GM21423 (cell line): ENCODE results near the gene C14orf180.
"Not testable (repeated sequence)": the region's sequence is repeated elsewhere in the genome, so short reads cannot be mapped to it uniquely, and the experiment has no call there.

ENCODE experiments used
- ATAC-seq: cut with Tn5 transposase; IDR thresholded peaks from one replicate; pipeline ENCODE4 v1.9.1; 2021; ENCODE audit warnings: mild to moderate bottlenecking, moderate library complexity; ENCODE audit not compliant: unreplicated experiment

C14orf180 gene

GRCh38 chr14:104576970-104577332, 2.6 kb upstream of the C14orf180 start:
- ATAC-seq = no peak

DNA sequence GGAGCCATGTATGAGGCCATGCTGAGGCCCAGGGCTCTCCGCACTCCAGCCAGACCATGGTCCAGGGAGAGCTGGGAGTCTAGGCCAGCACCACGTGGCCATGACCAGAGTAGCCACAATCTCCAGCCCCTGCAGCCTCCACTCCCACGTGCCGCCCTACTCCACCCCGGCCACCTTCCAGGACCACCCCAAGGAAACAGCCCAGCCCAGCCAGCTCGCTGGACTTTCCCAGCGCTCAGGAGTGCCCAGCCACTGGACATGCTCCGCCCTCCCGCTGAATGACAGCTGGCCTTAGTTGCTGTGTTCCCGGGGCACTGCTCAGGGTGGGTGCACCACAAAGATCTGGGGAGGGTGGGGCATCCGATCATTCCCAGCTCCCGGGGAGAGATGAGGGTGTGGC, 2.1 kb upstream of the C14orf180 start:
- ATAC-seq = no peak

DNA sequence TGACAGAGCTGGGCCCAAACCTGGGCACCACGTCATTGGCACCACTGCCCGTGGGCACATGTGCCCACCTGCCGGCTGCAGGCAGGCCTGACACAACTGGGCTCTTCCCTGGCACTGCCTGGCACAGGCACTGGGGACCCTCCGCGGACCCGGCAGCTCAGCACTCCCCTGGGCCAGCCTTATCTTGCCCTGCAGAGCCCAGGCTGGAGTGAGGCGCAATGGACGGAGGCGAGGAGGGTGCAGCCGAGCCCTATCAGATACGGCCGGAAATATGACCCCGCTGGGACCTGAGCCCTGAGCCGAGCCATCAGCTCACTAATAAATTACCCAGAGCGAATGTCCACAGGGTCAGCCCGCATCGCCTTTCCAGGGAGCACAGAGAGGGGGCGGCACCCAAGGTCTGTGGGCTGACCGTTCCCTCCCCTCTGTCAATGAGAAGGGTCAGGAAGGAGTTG, 1.7 kb upstream of the C14orf180 start:
- no peak for ATAC-seq

DNA sequence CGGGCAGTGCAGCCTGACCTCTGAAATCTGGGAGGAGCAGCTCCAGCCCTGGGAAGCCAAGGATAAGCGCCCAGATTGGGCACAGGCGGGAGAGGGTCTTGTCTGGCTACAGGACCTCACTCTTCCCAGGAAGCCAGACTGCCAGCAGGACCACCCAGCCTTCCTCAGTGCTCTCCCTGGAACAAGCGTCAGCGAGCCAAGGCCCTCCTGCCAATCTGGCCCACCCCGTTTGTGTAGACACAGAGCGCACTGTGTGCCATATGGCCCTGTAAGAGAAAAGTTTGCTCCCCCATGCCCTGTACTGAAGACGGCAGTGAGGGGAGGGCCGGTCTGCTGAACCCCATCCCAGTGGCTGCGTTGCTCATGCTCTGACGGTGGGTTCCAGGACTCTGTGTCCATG, 1.2 kb upstream of the C14orf180 start:
- no peak for ATAC-seq

DNA sequence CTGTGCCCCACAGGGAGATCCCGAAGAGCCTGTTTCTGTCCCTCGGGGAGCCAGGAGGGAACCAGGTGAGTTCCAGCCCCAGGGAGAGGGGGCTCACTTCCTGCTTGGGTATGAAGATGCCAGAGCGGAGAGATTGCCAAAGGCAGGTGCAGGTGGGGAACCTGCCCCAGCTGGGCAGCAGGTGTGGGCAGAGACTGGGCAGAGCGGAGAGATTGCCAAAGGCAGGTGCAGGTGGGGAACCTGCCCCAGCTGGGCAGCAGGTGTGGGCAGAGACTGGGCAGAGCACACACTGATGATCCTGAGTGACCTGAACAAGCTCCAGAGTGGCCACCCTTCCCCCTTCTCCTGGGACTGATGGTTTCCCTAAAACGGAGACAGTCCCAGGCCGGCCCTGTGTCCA, 375 bp downstream of the C14orf180 start:
- ATAC-seq = not testable (repeated sequence)

DNA sequence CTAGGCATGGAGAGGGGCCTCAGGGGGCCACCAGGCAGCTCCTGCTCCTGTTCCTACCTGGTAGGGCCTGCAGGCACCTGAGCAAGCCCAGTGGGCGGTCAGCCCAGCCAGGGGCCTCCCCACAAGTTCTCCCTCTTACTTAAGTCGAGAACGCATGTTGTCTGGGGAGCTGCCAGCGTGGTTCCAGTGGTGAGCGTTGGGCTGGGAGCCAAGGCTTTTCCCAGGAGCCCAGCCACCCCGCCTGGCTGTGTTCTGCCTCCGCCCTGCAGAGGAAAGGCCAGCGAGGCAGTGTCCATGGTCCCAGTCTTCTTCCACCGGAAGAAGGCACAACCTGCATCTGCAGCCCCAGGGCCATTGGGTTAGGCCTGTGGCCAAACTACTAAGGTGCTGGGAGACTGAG, 1.4 kb downstream of the C14orf180 start:
- no peak for ATAC-seq

DNA sequence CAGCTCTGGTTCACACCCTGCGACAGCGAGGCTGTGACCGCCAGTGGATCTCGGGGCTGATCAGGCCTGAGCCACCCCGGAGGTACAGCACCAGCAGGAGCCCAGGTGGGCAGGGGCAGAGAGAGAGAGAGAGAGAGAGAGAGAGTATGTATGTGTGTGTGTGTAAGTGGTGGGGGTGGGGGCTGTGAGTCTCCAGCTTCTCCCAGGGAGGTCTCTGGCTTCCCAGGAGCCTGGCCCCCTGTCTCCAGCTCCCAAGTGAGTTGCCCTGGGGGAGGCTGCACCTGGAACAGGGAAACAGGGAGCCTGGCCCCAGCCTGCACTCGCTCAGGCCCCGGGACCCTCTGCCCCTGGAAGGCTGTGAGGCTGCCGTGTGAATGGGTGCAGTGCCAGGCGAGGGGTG, 2.0 kb downstream of the C14orf180 start:
- no peak for ATAC-seq

DNA sequence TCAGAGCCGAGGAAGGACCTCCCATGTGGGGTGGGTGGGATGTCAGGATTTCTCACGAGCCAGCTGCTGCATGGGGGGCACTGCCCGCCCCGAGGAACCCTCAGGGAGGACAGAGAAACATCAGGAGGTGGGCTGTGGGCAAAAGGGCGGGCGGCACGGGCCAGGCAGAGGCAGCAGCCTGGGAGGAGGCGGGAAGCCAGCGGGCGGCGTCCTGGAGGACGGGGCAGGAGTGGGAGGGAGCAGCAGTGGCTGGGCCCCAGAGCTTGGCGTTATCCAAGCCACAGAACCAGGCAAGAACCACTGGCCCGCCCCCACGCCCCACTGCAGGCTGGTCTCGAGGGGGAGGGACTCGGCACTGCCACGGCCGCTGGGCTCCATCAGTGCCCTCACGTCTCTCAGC, 2.4 kb downstream of the C14orf180 start:
- ATAC-seq = no peak

GRCh38 chr14:104582662-104583061, 3.1 kb downstream of the C14orf180 start:
- ATAC-seq = no peak

DNA sequence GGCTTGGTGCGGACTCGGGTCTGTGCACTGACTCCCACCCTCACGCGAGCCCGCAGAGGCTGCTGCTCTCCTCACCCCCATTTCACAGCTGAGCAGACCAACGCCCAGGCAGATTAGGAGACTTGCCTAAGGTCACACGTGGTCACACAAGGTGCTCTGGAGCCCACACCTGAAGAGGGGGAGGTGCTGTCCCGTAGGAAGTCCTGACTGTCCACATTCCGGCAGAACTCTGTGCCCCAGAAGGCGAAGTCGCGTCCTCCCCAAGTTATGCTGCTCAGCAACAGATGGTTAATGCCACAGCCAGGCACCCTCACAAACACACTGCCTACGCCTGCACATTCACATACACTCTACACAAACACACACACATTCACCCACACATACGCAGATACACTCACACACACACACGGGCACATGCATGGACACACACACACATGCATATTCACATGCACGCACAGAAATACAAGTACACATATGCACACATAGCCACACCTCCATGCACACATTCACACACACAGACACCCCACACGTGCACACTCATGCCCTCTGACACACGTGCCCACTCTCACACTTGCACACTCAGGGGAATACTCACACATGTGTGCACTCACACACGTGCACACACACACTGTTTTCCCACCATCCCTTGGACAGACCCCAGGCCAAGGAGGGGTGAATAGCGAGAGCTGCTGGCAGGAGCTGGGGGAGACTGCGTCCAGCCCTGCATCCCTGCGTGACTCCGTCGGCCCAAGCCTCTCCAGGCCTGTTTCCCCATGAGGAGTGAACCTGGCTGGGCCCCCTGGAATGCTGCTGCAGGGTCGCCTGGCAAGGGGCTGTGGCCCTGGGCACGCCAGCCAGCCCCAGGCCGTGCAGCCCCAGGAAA, 4.1 kb downstream of the C14orf180 start:
- ATAC-seq = no peak

- no peak for ATAC-seq
Measured at GRCh38 chr14:104584557-104584956, 5.0 kb downstream of the C14orf180 start.

DNA sequence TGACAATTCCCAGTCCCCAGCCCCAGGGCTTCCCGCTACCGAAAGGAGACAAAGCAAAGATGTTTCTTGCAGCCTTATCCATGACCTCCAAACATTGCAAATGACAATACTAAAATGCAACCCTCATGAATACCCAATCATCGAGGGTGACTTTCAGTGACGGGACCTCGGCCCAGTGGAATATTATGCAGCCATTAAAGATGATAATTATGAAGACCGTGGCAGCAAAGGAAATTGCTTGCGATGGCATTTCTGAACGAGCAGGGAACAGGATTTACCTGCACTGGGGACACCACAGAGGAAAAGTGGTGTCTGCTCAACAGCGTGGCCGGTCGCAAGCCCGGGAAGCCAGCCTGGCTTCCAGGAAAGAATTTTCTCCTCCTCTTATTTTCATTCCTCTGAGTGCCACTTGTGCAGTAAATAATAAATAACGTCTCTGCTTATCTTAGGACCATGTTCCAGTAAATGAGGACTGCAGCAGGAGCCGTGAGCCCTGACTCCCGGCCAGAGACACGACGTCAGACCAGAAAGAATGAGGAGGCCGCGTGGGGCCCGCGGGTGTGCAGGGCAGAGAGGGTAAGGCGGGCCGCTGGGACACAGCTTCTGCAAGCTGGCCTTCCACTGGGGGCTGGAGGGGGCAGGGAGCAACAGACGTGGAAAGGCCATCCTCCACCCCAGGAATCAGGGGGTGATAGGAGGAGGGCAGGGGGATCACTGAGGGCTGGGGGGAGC, 6.6 kb downstream of the C14orf180 start:
- no peak for ATAC-seq

DNA sequence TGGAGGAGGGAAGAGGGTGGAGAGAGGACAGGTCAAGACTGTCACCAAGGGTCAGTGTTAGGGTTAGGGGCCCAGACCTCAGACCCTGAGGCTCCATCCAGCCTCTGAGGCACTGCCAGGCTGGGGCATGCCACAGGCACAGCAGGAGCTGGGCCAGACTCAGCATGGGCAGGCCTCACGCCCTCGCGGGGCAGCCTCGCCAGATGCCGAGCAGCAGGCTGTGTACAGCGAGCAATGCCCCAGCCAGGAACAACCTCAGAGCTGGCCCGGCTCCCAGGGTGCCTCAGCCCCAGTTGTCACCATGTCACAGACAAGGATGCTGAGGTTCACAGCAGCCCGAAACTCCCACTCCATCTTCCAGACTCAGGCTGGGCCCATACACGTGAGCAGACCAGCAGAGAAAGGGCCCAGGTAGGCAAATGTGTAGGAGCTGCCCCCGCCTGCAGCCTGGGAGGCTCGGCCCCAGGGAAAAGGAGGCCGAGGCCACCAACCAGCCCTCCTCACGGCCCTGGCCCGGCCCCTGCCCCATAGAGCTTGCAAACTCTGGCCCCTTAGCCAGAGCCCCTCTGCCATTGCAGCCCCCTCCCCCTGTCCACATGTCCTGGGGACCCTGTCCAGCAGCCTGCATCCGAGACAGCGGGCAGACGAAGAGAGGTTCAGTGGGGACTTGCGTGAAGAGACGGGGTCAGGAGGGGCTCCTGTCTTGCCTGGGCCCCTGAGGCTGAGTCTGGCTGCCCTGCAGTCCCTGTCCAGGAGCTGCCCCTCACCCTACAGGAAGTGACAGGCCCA, 7.5 kb downstream of the C14orf180 start:
- ATAC-seq = no peak

DNA sequence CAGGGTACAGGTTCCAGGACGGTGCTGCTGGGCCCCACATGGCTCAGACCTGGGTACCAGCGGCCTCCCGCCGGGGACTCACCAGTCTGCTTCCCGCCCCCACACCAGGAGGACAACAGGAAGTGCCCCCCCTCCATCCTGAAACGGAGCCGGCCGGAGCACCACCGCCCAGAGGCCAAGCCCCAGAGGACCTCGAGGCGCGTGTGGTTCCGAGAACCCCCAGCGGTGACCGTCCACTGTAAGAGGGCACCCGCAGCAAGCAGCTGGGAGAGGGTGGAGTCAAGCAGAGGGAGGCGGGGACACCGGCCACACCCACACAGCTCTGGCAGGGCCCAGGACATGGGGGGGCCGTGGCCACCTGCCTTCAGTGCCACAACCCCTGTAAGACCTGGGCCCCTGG, 8.1 kb downstream of the C14orf180 start:
- ATAC-seq = no peak

DNA sequence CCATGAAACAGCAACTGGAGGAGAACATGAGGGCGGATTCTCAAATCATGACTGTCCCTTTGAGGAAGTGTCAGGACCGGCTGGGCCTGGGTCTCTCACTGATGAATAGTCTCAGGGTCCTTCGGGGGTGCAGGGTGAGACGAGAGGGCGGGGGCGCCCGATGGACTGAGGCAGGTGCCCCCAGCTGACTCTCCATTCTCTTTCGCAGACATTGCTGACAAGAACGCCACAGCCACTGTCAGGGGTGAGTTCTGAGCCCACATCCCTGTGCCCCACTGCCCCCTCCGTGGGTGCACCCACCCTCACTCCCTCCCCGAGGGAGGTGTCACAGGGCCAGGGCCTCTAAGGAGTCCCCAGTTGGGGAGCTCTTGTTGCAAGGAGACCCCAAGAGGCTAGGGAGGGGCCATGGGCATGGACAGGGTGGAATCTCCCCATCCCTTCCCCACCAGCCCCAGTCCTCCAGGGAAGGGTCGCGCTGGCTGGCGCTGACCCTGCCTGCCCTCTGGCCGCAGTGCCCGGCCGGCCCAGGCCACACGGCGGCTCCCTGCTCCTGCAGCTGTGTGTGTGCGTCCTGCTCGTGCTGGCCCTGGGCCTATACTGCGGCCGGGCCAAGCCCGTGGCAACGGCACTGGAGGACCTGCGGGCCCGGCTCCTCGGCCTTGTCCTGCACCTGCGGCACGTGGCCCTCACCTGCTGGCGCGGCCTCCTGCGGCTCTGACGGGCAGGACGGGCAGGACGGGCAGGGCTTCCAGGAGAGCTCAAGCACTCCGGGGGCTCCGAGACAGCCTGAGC, 8.7 kb downstream of the C14orf180 start:
- no peak for ATAC-seq

DNA sequence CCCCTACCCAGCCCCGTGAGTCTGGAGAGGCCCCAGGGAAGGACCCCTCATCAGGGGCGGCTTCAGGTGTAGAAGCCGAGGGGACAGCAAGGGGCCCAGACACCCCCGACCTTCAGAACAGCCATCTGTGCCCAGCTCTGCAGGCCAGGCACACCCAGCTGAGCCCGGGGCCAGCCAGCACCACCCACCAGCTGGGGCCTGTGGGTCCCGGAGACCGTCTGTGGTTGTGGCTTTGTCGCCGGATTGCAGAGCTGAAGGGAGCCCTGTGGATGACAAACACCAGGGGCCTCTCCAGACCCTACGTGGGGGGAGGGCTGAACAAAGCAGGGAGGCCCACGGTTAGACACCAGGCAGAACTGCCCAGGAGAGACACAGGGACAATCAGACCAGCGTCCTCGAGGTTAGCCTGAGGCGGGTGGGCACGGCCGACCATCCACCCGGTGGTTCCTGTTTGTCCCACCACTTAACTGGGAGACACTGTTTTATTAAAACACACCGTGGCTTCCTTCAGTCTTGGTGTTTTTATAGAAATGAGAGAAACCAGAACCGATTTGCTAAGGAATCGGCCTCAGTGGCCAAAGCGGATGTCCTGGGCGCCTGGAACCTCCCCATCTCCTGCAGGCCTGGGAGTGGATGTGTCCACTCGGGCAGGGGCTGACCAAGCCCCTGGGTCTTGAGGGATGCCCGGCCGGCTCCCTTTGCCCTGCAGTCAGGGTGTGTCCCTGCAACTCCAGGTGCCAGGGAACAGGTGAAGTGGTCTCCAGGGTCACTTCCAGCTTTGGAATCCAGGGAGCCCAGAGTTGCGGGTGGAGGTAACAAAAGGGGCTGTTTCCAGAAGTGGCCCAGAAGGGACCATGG, 10.0 kb downstream of the C14orf180 start:
- ATAC-seq = no peak

GRCh38 chr14:104590240-104590965, 10.8 kb downstream of the C14orf180 start:
- ATAC-seq = no peak

GRCh38 chr14:104591031-104591430, 11.5 kb downstream of the C14orf180 start:
- no peak for ATAC-seq
